Neural cell (in vitro differentiated cells): ENCODE data around the gene FXYD2.

Source experiments
- EZH2 ChIP-seq: fragments of 200-600, 300-800 bp; shearing (Covaris generic), sonication (generic); IDR thresholded peaks from 2 replicates; pipeline ENCODE4 v1.6.1; 2014; ENCODE audit warnings: antibody characterized with exemption, low read length, borderline replicate concordance, mild to moderate bottlenecking; ENCODE audit not compliant: insufficient read depth, poor library complexity, severe bottlenecking
- POLR2AphosphoS5 ChIP-seq: IDR thresholded peaks from 2 replicates; pipeline ENCODE4 v1.6.1; 2012
- REST ChIP-seq: IDR thresholded peaks from 2 replicates; pipeline ENCODE4 v1.6.1; 2012; ENCODE audit warnings: borderline replicate concordance
- TF ChIP-seq, protein P1 (sequence below): fragments of 450-650 bp; IDR thresholded peaks from 2 replicates; pipeline ENCODE4 v1.5.1; 2014; ENCODE audit warnings: antibody characterized with exemption, mild to moderate bottlenecking, moderate library complexity; ENCODE audit not compliant: poor library complexity, severe bottlenecking

DNA sequence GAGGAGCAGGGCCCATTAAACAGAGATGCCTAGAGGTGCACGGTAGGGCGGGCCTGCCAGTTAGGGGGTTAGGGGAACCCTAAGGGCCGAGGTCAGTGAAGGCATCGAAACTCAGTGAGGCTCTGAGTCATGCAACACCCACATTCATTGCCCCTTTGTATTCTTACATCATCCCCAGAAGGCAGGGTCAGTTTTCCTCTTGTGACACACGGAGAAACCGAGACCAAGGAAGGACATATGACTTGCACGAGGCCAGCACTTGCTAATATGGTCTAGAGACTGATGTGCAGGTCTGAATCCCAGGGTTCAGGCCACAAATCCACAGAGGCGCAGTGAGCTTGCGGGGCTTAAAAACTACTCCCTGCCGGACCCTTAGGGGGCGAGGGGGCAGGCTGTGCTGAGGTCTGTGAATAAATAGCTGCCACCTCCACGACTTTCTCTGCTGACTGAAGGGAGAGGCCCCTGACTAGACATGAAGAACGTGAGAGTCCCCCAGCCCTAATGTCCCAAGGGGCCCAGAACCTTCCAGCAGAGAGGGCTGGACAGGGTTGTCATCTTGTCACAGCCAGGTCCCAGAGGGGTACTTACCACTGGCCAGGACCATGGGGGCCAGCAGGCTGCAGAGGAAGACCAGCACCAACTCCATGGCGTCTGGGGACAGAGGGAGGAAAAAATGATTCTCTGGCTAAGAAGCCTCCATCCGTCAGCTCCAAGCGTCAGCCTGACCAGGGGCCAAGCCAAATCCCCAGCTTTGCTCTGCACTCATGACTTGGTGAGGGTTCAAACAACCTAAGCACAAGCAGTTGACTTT lies 17.8 kb upstream of the FXYD2 start:
- TF ChIP-seq POLR2AphosphoS5 (no peak), REST (no peak), EZH2 (no peak)
- TF ChIP-seq, protein P1, sequence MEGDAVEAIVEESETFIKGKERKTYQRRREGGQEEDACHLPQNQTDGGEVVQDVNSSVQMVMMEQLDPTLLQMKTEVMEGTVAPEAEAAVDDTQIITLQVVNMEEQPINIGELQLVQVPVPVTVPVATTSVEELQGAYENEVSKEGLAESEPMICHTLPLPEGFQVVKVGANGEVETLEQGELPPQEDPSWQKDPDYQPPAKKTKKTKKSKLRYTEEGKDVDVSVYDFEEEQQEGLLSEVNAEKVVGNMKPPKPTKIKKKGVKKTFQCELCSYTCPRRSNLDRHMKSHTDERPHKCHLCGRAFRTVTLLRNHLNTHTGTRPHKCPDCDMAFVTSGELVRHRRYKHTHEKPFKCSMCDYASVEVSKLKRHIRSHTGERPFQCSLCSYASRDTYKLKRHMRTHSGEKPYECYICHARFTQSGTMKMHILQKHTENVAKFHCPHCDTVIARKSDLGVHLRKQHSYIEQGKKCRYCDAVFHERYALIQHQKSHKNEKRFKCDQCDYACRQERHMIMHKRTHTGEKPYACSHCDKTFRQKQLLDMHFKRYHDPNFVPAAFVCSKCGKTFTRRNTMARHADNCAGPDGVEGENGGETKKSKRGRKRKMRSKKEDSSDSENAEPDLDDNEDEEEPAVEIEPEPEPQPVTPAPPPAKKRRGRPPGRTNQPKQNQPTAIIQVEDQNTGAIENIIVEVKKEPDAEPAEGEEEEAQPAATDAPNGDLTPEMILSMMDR: no peak
